Testis (tissue), 5 donors: ENCODE measurements around the gene RARA. TPM values are rescaled to one million over a fixed set of nuclear protein-coding genes. Genes with fewer than 3 reads are reported as not detected.

Experiments used
- DNase-seq: peaks from one replicate; pipeline ENCODE4 v3.0.0-alpha.2; 2019
- H3K27ac ChIP-seq, 2 donors: fragments of 200-600 bp; sonication (generic); one replicate each; pipeline ENCODE4 v1.5.1; 2019
- H3K27me3 ChIP-seq: fragments of 200-600 bp; sonication (generic); one replicate; pipeline ENCODE4 v1.5.1; 2019
- H3K36me3 ChIP-seq: fragments of 200-600 bp; sonication (generic); one replicate; pipeline ENCODE4 v1.5.1; 2017; ENCODE audit warnings: low read depth; ENCODE audit errors: missing control alignments
- H3K4me1 ChIP-seq: fragments of 200-600 bp; sonication (generic); one replicate; pipeline ENCODE4 v1.5.1; 2019
- H3K4me3 ChIP-seq, 2 donors: fragments of 200-600 bp; sonication (generic); one replicate each; pipeline ENCODE4 v1.5.1; 2017 to 2019
- H3K9me3 ChIP-seq: fragments of 200-600 bp; sonication (generic); one replicate; pipeline ENCODE4 v1.5.1; 2017
- POLR2A ChIP-seq: fragments of 450-650 bp; IDR thresholded peaks from one replicate; pipeline ENCODE4 v1.6.1; 2017; ENCODE audit warnings: antibody characterized with exemption, mild to moderate bottlenecking, moderate library complexity
- WGBS, 2 donors: methylation state at CpG; one replicate each; pipeline ENCODE4 v1.1.5; 2018; 5-methylcytosine and 5-hydroxymethylcytosine counted together
- intact Hi-C: fragments of 100-400 bp; cut with DNase I; formaldehyde crosslinking; loops from one replicate; pipeline ENCODE4 v1.15.1; 2023; ENCODE audit warnings: low total_unique reads
- long read RNA-seq, 2 donors: transcript quantifications; one replicate each; lab custom pipeline, GENCODE V29; 2026
- polyA plus RNA-seq: library from polyadenylated mRNA; stranded (reverse); fragments of 350-450 nt; fragmentation: Illumina TruSeq; extraction: RNeasy Lipid Tissue Mini Kit (QIAGEN cat#74804); gene quantifications from one replicate; pipeline ENCODE4 v1.2.3, GENCODE V29; 2014; ENCODE audit warnings: low read depth, low replicate concordance; ENCODE audit not compliant: insufficient read depth
- total RNA-seq, 2 donors: library from RNA; depleted of rRNA; stranded (reverse); fragments of >200 nt; gene quantifications; one replicate each; pipeline ENCODE4 v1.2.3, GENCODE V29; 2016
- TF ChIP-seq, protein P1 (sequence below), 3 experiments: fragments of 450-650 bp in 2 of 3; fragments of 200-600 bp in 1 of 3; sonication (generic) in 1 of 3; IDR thresholded peaks; one replicate each; pipeline ENCODE4 v1.5.1; 2016 to 2019; ENCODE audit warnings: antibody characterized with exemption in 3 of 3, mild to moderate bottlenecking in 2 of 3, moderate library complexity in 1 of 3

RARA gene
- 10 to 100 TPM; 65.5 to 66.0 TPM for total RNA-seq
- polyA plus RNA-seq = 49.8 TPM
- long read RNA-seq, donor 1, transcript RARA-202 (8 exons, 2,285 nt) = minor isoform, 8 of 53 reads
- long read RNA-seq, donor 1, transcript RARA-204 (9 exons, 2,024 nt) = major isoform, 11 of 53 reads
- long read RNA-seq, donor 1, partial matches to known transcripts = 26 of 53 reads
- long read RNA-seq, donor 1, other reads (novel, unspliced or antisense) = 7 of 53 reads
- long read RNA-seq, donor 2, partial matches to known transcripts = 10 of 12 reads
- long read RNA-seq, donor 2, other reads (novel, unspliced or antisense) = 0 of 12 reads

DNA sequence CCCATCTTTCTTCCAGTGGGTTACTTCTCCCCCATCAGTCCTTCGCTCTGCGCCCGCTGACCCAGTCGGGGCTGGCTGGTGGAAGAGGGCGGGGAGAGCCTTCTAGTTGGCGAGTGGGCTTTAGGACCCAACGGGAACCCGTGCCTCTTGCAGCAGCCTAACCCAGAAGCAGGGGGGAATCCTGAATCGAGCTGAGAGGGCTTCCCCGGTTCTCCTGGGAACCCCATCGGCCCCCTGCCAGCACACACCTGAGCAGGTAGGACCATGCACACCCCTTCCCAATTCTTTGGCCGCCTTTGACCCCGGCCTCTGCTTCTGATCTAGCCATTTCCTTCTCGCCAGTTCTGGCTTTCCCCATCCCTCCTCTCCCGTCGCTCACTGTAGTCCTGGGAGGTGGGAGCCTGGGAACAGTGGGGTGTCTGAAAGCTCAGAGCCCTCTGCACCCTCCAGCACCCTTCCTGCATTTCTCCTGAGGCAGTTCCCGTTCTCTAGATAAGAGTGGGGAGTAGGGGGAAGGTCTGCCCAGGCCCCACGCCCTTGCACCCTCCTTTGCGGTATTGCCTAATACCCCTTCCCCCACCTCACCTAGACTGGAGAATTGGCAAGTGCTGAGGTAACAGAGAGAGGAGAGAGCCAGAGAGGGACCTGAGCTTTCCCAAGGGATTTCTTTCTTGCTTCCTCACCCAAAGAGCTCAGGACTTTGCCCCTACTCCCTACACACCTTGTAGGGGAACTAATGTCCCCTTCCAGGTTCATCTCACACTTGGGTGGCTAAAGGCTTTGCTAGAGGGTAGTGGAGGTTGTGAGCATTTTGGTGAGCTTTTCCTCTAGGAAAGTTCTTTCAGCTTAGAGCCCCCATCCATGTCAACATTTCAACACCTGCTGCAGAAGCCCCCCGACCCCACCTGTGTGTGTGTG, at the start of gene RARA:
TSS of gene RARA (plus strand) at position 150 of the 918 bp plus-strand sequence. CDS start 22,039 bp downstream, outside the sequence.
- H3K4me1 ChIP-seq = peaks cover 67% of the 10 kb centered on the region
- peak within 1 kb of the TSS; percentile 42 to 73 for H3K27ac ChIP-seq
- no peaks in the 10 kb centered on the region for H3K9me3 ChIP-seq
- H3K27me3 ChIP-seq = no peaks in the 10 kb centered on the region
- no peak for TF ChIP-seq POLR2A
- TF ChIP-seq, protein P1, sequence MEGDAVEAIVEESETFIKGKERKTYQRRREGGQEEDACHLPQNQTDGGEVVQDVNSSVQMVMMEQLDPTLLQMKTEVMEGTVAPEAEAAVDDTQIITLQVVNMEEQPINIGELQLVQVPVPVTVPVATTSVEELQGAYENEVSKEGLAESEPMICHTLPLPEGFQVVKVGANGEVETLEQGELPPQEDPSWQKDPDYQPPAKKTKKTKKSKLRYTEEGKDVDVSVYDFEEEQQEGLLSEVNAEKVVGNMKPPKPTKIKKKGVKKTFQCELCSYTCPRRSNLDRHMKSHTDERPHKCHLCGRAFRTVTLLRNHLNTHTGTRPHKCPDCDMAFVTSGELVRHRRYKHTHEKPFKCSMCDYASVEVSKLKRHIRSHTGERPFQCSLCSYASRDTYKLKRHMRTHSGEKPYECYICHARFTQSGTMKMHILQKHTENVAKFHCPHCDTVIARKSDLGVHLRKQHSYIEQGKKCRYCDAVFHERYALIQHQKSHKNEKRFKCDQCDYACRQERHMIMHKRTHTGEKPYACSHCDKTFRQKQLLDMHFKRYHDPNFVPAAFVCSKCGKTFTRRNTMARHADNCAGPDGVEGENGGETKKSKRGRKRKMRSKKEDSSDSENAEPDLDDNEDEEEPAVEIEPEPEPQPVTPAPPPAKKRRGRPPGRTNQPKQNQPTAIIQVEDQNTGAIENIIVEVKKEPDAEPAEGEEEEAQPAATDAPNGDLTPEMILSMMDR (IDR thresholded peaks at IDR 0.05) = no peak
- peak within 1 kb of the TSS; percentile 16 to 54 for H3K4me3 ChIP-seq
- 9 to 10% methylated on average over 16 to 20 of the region's 20 CpGs for WGBS, 2 donors
- peak; percentile 93 for DNase-seq
- intact Hi-C loops = loop anchor here (10.0 kb wide), 1 partner anchor 106 kb away; the partner anchor contains the start of gene TOP2A
- H3K36me3 ChIP-seq = no peaks in the 10 kb centered on the region

DNA sequence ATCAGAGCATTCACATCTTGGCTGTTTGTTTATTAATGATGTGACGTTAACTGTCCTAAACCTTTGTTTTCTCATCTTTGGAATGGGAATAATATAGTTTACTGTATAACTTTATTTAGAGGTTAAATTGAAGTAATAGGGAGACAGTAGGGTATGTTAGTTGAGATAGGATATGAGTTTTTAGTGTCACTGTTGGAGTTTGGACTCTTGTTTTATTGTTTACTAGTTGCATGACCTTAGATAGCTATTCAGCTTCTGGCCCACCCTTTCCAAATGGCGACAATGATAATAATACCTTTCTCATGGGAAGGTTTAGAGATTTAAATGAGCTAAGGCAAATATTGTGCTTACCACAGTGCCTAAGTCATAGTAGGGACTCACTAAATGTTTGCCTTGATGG, 49.5 kb upstream of the RARA start:
- intact Hi-C loops = no loop called here
- no peak overlapping the region for H3K4me3 ChIP-seq
- no peaks in the 10 kb centered on the region for H3K9me3 ChIP-seq
- H3K27me3 ChIP-seq = no peaks in the 10 kb centered on the region
- no peaks in the 10 kb centered on the region for H3K36me3 ChIP-seq
- no peak overlapping the region for H3K27ac ChIP-seq
- no peak for DNase-seq
- H3K4me1 ChIP-seq = no peaks in the 10 kb centered on the region
- WGBS, 2 donors = 86 to 94% methylated on average over 2 of the region's 2 CpGs
- TF ChIP-seq, protein P1 (IDR thresholded peaks at IDR 0.05) = no peak
- TF ChIP-seq POLR2A = no peak

DNA sequence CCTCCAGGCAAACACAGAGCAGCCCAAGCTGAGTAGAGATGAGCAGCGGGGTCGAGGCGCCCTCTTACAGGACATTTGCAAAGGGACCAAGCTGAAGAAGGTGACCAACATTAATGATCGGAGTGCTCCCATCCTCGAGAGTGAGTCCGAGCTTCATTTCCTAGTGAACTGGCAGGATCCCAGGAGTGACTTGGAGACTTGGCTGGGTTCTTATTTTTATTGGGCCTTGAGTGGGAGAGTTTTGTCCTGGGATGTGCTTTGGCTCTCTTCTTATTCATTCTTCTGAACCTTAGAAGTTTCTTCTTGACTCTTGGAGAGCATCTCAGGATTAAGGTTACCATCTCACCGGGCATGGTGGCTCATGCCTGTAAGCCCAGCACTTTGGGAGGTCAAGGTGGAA, 48.5 kb upstream of the RARA start:
- no peaks in the 10 kb centered on the region for H3K27me3 ChIP-seq
- no peak overlapping the region for H3K27ac ChIP-seq
- DNase-seq = peak; percentile 29
- intact Hi-C loops = no loop called here
- WGBS, 2 donors = 74 to 81% methylated on average over 7 of the region's 7 CpGs
- H3K4me1 ChIP-seq = no peaks in the 10 kb centered on the region
- H3K36me3 ChIP-seq = no peaks in the 10 kb centered on the region
- H3K9me3 ChIP-seq = no peaks in the 10 kb centered on the region
- no peak for TF ChIP-seq POLR2A
- TF ChIP-seq, protein P1 (IDR thresholded peaks at IDR 0.05) = no peak
- H3K4me3 ChIP-seq = no peak overlapping the region

DNA sequence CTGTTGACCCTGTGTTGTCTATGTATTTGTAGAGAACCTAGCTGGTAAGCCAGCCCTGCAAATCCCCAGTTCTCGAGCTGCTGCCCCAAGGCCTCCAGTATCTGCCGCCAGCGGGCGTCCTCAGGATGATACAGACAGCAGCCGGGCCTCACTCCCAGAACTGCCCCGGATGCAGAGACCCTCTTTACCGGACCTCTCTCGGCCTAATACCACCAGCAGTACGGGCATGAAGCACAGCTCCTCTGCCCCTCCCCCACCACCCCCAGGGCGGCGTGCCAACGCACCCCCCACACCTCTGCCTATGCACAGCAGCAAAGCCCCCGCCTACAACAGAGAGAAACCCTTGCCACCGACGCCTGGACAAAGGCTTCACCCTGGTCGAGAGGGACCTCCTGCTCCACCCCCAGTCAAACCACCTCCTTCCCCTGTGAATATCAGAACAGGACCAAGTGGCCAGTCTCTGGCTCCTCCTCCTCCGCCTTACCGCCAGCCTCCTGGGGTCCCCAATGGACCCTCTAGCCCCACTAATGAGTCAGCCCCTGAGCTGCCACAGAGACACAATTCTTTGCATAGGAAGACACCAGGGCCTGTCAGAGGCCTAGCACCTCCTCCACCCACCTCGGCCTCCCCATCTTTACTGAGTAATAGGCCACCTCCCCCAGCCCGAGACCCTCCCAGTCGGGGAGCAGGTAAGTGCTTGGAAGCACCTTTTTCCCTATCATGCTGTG, 44.4 kb upstream of the RARA start:
- no peak for TF ChIP-seq POLR2A
- TF ChIP-seq, protein P1 (IDR thresholded peaks at IDR 0.05) = no peak
- intact Hi-C loops = no loop called here
- Histone ChIP-seq H3K4me1 (no peaks in the 10 kb centered on the region), H3K4me3 (no peak overlapping the region), H3K27me3 (no peaks in the 10 kb centered on the region), H3K36me3 (no peaks in the 10 kb centered on the region), H3K27ac (no peak overlapping the region), H3K9me3 (no peaks in the 10 kb centered on the region)
- no peak for DNase-seq
- WGBS, 2 donors = 84 to 86% methylated on average over 20 to 21 of the region's 21 CpGs
